CD4-positive, alpha-beta T cell treated with Interleukin-15 for 4 hours (primary cell): Measurements from ENCODE around the gene ZNF229.
"Not testable (repeated sequence)": the region's sequence is repeated elsewhere in the genome, so short reads cannot be mapped to it uniquely, and the experiment has no call there.

ENCODE experiments used
- DNase-seq: peaks from one replicate; pipeline ENCODE4 v3.0.0-alpha.2; 2020; ENCODE audit warnings: low spot score

ZNF229 gene

DNA sequence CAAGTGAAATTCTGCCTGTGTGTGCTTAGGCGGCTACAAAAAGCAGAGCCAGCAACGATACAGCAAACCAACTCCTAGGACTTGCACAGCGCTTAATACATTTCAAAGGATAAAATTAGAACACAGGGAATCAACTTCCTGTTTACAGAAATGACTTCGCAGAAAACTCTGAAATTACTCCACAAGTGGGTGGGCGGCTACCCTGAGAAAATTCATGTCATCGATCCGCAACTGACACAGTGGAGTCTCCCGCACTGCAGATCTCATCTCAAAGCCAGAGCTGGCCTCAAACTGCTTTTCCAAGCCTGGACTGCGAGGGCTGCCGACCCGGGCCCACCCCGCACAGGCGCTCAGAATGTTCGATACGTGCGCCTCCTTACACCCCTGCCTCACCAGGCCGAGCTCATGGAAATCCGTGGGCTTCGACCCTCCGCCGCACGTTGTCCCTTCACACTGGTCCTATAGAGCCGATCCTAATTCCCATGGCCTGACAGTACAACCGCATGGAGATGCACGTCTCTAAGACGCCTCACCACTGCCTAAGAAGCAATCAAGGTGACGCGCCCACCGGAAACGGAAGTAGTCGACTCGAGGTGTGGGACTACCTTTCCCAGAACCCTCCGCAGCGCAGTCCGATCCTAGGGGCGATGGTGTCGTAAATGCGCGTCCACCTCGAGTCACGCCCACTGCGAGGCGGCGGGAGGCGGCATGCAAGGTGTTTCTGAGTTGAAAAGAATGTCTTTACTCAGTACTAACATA lies at the start of gene ZNF229:
ZNF229 (minus strand) TSS at position 557 of the 759 bp plus-strand sequence. CDS start 5,625 bp downstream, outside the sequence.
- peak; percentile 49 for DNase-seq

DNA sequence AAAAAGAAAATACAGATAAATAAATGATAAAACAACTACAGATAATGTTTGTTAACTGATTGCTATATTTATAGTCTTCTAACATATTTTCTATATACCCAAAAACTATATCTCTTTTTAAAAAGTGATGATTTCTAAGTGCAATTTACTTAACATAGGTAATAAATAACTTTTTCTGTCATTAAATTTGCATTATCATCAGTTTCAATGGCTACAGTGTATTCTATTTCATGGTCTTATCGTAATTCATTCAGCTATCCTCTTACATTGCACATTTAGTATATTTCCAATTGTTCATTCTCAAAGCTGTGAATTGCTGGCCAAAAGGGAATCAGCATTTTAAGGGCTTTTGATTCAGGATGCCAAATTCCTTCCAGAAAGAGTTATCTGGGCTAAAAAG lies 48.4 kb upstream of the ZNF229 start:
- DNase-seq, result no peak

DNA sequence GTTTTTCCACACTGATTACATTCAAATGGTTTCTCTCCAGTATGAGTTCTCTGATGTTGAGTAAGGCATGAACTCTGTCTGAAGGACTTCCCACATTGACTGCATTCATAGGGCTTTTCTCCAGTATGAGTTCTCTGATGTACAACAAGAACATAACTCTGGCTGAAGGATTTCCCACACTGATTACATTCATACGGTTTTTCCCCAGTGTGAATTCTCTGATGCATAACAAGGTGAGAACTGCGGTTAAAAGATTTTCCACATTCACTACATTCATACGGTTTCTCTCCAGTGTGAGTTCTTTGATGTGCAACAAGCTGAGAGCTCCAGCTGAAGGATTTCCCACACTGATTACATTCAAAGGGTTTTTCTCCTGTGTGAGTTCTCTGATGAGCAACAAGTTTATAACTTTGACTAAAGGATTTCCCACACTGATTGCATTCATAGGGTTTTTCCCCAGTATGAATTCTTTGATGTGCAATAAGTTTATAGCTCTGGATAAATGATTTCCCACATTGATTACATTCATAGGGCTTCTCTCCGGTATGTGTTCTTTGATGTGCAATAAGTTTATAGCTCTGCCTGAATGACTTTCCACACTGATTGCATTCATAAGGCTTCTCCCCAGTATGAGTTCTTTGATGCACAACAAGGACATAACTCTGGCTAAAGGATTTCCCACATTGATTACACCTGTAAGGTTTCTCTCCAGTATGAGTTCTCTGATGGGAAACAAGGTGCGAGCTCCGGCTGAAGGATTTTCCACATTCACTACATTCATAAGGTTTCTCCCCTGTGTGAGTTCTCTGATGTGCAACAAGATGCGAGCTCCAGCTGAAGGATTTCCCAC lies 28.5 kb upstream of the ZNF229 start:
- no peak for DNase-seq

DNA sequence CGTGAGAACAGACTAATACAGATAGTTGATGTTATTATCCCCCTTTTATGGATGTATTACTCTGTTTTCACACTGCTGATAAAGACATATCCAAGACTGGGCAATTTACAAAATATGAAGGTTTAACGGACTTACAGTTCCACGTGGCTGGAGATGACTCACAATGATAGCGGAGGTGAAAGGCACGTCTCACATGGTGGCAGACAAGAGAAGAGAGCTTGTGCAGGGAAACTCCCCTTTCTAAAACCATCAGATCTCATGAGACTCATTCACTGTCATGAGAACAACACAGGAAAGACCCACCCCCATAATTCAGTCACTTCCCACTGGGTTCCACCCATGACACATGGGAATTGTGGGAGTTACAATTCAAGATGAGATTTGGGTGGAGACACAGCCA lies 20.5 kb upstream of the ZNF229 start:
- DNase-seq, result not testable (repeated sequence)

DNA sequence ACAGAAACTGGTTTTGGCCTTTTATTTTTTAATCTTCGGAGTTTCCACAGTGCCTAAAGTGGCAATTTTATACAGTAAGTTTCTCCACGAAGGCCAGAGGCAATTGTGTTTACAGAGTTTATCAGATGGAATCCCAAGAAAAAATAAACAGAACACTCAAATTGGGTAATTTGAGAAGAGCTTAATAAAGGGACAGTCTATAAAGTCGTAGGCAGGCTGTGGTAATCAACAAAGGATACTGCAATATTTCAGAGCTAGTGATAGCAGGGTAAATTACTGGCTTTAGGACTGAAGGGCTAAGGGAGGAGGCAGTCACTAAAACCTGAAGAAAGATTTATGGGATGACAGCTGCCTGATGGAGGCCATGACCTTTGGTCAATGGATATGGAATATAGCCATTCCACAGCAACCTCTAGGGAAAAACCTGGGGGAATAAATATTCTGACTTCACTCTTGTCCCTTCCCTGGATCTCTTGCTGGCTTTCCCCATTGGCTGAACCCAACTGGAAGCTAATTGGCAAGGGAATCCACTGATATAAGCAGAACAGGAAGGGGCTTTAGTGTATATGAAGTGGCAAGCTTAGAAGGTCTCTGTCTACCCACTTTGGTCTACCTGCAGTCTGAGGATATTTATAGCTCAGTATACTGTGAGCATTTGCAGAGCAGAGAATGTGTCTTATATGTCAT lies 14.5 kb upstream of the ZNF229 start:
- not testable (repeated sequence) for DNase-seq

DNA sequence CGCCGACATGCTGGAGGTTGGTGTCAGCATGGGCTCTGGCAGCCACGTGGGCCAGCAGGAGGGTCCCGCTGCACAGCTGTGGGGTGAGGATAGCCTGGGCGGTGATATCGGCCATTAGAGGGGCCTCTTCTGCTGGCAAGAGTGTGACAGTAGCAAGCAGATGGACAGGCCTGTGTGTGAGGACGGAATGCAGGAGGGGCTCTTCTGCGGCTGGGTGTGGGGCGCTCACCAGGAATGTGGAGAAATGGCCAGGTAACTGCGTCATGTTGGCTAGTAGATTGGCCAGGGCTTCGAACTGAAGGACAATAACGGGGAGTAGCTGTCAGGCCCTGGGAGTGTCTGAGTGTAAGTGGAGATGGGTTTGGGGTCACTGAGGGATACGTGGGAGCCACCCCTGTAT lies 7.7 kb upstream of the ZNF229 start:
- DNase-seq, result not testable (repeated sequence)

DNA sequence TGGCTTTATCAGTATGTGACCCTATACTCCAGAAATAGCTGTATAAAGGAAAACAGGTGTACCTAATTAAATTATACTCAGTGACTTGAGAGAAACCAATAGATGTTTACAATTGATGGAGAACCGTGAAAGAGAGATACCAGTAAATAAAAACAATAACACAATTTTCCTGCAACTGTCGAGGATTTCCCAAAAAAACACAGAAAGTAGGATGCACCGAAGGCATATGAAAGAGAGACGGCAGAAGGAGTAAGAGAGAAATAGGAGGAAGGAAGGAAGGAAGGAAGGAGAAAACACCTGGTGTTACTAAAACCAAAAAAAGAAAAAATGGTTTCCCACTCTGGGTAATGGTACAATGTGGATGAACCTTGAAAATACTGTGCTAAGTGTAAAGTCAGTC lies 6.8 kb upstream of the ZNF229 start:
- no peak for DNase-seq

DNA sequence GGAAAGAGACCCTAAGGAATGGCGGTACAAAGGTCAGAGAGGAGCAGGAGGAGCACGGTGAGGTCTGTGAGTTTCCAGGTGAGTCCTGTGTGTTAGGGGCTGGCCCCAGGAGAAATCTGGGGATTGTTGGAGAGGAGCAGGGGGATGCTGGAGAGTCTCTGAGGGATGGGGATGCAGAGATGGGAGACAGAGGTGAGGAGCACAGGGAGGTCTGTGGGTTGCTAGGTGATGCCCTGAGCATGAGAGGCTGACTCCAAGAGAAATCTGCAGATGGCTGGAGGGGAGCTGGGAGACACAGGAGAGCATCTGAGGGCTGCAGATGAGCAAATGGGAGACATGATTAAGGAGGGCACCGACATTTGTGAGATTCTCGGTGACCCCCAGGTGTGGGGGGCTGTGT lies 4.1 kb upstream of the ZNF229 start:
- no peak for DNase-seq

DNA sequence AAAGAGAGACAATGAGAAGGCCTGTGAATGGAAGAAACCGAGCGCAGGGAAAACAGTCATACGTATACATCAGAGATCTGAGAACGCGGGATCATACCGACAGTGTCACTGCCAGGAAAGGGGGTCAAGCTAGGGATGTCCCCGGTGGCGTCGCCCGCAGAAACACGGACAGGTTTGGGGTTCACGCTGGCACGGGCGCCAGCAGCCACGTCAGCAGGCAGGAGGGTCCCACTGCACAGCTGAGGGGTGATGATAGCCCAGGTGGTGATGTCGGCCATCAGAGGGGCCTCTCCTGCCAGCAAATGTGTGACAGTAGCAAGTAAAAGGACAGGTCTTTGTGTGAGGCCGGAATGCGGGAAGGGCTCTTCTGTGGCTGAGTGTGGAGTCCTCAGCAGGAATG lies 3.4 kb upstream of the ZNF229 start:
- no peak for DNase-seq

DNA sequence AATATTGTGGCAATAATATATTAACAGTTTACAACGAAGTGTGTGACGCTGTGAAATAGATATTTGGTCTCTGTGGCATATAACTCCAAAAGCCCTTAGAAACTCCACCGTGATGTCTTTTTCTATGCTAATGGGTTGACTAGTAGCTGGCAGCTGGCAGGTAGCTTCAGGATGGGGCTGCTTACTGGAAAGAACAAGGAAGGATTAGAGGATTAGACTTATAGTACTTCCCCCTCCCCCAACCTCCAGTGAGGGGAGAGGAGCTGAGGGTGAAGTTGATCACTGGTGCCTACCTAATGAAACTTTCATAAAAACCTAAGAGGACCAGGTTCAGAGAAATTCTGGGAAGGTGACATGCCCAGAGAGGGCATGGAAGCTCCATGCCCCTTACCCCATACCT lies 9.8 kb downstream of the ZNF229 start:
- no peak for DNase-seq

DNA sequence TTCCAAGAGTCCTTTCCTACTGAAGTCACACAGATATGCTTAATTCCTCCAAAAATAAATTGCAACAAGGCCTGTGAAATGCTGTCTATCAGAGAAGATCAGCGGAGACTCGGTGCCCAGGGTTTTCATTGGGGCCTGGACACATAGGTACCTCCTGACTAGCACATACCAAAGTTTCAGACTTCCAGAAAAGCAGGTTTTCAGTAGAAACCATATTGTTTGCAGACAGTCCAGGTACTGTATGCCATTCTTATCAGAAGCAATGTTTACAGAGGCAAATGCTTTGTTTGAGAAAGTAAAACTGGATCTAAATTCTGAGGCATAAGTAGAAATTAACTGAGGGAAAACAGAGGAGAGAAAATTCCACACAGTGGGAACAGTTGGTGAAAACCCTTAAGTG lies 12.8 kb downstream of the ZNF229 start:
- DNase-seq, result no peak

DNA sequence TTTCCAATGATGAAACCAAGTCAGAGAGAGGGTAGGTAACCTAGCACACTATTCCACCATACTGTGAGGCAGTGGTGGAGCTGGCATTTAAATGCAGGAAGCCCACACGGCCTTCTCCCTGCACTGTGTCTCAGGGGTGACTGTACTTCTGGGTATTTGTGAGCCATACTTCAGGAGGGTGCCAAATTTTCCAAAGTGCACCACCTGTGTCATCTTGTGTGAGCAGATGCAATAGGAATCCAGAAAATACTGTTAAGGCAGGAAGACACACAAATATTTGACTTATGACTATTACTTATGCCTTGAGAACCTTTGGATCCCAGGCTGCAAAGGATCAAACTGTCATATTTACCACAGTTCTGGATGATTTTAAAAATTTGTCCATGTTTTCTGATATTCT lies 17.3 kb downstream of the ZNF229 start:
- no peak for DNase-seq

DNA sequence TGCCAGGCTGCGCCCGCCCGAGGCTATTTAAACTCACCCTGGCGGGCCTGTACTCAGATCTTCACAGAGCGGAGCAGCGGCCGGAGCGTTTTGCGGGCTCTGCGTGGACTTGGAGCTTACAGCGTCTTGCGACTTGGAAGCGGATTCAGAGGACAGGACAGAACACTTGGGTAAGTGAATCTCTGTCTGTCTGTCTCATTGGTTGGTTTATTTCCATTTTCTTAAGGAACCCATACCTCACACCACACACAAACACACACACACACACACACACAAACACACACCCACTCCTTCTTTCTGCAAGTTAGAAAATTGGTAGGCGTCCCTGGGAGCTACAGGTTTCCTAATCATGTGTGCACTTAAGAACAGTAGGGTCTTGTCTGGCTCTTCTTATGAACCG lies 32.7 kb downstream of the ZNF229 start:
- not testable (repeated sequence) for DNase-seq

DNA sequence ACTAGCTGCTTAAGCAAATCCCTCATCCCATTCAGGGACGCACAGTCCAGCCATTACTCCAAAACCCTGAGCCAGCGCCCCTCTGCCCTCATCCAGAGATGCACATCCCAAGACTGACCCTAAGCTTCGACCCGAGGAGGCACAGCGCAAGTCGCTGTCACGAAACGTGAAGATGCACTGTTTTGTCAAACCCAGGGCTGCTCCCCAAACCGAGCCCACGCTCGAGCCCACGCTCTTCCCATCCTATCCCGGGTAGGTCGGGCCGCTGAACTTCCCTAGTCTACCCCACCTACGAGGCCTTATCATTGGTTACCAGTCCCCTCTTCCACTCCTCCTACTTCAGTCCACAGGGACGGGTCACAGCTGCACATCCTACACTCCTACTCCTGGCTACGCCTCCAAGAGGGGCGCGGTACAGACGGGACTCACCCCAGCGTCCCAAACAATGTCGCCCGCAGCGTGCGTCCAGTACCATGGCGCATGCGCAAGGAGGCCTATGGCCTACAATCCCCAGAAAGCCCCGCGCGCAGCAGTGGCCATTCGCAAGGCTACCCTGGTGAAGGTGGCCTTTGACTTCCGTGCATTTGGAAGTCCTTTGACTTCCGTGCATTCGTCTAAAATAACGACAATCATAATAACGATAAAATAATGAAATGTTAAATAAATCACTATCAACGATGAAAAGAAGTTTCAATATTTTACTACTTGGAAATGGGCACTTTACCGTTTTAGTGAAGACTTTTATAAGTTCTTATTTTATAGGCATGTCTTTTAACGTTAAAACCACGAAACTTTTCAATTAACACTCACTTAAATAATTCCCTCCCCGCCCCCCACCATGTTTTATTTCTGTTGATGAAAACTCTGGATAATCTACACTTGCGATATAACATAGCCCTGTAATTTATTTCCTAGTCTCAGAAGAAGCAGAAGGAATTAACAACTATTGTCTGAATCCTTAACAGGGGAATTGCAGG lies 46.8 kb downstream of the ZNF229 start, which contains the start of gene ZNF285:
ZNF285 (minus strand) TSS at position 470 of the 977 bp plus-strand sequence. CDS start 4,395 bp downstream, outside the sequence.
- peak; percentile 71 for DNase-seq

DNA sequence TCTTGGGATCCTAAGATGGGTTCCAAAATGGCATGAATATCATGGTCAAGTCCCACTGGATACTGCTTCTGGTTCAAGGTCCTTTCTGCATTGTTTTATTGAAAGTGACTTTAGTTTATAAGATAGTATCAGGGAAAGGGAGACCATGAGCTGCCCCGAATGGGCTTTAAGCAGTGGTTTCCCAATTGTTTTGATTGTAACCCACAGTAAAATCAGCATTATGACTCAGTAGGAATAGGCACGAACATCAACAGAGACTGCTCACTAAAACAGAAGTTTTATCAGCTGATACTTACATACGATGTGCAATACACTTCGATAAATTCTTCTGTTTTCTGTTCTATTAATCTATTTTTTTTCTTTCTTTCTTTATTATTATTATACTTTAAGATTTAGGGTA lies 59.0 kb downstream of the ZNF229 start:
- DNase-seq, result not testable (repeated sequence)
